Measurements from ENCODE around the gene ADH1C.
A peak's percentile ranks its signal among the peaks of the same experiment; 100 is the strongest.

ADH1C gene

DNA sequence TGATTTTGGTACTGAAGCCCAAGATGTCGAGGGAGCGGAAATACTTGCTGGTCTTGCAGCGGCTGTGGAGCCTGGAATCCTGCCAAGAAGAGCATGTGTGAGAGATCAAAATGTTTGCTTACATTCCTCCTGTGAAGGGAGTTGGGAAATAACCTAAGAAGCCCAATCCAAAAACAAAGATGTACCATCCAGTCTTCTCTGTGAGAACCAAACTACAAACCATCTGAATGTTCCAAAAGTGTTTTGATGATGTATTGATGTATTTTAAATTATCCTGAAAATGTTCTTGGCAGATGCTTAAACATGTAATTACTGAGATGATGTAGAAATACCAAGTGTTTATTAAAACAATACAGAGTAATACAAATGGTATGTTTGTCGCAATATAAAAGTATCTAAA is 51.6 kb downstream of the ADH1C start:
- DNase-seq = peak; percentile 89

DNA sequence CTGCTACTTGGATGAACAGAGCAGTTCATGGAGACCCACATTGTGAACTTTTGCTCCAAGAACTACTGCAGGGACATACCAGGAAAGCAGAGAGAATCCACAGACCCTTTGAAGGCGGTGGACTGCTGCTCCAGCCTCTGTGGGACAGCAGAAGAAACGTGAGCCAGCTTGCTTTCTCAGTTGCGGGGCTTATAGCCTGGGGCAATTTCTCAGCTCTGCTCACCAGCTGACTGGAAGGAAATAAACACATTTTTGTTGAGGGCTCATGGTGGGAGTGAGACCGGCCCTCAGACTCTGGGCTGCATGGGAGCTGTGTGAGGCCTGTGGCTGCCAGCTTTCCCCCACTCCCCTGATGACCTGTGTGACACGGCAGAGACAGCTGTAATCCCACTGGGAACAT is 59.2 kb downstream of the ADH1C start:
- DNase-seq = no peak

DNA sequence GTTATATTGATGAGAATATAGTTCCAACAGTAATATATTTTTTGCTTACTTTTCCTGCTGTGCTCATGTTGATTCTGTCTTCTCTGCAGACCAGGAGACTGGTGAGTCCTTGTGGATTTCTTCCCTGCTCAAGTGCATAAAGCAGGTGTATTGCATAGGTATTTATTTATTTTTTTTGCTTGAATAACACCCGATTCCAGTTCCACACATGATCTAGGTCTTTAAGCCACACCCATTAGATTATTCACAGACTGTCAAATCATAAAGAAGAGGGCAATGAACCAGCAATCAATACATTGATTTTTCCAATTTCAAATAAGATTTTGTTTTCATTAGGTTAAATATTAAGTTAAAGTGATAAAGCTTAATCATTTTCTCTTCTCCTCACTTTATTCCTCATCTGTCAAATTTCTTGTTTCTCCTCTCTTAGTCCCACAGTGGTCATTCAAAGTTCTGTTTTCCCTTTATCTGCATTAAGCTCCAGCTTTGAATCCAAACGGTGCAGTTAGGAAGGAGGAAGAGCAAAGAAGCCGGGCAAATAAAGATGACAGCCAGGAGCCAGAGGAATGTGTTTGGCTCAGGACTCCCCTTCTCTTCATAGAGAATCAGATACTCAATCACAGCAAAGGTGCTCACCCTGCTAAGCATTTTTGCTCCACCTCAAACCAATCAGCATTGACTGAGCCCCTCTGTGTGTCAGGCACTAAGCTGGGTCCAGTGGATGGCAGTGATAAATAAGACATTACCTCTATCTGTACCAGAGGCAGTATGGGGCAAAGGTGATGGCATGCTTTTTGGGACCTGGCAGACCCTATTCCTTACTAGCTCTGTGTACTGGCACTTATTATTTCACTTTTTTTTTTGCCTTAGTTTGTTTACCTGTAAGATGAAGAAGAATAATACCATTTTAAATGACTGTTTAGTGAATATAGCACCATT is 61.4 kb downstream of the ADH1C start, which contains the start of gene ADH1A:
Gene ADH1A, minus strand, starts transcription at position 138 of the 939 bp plus-strand sequence. Its CDS starts 71 bp downstream, at position 67.
- DNase-seq = no peak

Data from fibroblast of skin of right quadriceps (primary cell).